IPS-NIHi7 (cell line): ENCODE data around the gene NCOA1.
"Not testable (repeated sequence)": the region's sequence is repeated elsewhere in the genome, so short reads cannot be mapped to it uniquely, and the experiment has no call there.

Experiments used
- DNase-seq: peaks from one replicate; pipeline ENCODE4 v3.0.0; 2012; ENCODE audit warnings: mixed read lengths; ENCODE audit errors: extremely low spot score

NCOA1 gene

DNA sequence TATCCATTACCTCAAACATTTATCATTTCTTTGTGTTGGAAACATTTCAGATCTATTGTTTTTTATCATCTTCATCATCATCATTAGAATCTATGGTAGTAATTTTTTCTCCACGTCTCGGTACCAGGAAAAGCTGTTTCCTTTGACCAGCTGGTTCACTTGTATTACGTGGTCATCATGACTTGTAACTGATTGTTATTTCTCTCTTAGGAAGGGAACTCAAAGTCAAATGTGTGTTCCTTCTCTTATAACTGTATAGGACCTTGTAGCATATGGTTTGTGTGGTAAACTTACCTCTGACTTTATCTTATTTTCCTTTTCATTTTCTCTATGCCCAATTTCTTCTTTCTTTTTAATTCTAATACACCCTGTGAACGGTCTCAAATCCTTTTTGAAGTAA, 16.5 kb downstream of the NCOA1 start:
- DNase-seq = no peak

DNA sequence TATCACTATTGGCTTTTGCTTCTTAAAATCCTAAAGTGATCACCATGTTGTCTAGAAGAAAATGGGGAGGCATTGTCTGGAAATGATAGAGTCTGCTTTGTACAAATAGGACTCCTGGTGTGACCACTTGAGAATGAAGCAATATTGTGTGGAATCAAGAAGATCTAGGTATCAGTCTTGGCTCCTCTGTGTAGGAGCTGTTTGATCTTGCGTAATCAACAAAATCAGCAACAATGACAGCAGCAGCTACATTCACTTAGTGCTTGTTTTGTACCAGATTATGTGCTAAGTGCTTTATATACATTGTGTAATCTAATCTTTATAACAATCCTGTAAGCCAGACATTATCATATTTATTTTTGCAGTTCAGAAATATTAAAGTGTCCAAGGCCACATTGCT, 17.8 kb downstream of the NCOA1 start:
- no peak for DNase-seq

DNA sequence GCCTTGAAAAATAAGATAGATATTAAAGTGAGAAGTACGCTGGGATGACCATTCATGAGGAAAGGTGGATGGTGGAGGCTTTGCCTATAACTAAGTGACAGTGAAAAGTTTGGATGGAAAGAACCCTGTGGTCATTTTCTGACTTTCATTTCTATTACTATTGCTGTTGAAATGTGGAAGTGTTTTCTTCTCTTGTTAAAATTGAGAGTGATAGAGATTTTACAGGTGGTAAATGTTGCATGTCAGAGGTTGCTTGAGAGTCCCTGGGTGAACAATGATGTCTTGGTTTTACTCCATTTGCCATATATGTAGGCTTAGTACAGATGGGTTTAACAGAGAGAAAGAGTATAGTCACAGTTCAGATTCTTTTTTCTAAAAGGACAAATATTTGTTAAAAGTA, 18.4 kb downstream of the NCOA1 start:
- DNase-seq = no peak

DNA sequence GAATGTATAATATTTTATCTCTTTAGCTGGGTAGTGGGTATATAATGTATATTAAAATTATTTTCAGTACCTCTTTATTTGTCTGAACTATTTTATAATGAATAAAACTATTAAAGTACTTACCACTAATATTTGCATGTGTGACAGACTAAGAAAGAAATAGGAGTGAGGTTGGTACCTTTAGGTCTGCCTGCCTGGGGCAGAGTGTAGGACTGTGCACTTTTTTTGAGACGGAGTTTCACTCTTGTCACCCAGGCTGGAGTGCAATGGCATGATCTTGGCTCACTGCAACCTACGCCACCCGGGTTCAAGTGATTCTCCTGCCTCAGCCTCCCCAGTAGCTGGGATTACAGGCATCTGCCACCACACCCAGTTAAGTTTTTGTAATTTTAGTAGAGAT, 18.8 kb downstream of the NCOA1 start:
- no peak for DNase-seq

DNA sequence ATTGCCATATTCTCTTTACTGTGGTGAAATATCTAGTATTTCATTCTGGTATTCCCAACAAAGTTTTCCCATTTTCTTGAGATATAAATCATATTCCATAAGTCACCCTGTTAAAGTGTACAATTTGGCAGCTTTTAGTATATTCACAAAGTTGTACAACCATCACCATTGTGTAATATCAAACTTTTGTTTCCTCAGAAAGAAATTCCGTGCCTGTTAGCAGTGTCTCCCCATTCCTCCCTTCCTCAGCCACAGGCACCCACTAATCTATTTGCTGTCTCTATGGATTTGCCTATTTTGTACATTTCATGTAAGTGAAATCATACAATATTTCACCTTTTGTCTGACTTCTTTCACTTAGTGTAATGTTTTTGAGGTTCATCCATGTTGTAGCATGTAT, 19.7 kb downstream of the NCOA1 start:
- DNase-seq = no peak

DNA sequence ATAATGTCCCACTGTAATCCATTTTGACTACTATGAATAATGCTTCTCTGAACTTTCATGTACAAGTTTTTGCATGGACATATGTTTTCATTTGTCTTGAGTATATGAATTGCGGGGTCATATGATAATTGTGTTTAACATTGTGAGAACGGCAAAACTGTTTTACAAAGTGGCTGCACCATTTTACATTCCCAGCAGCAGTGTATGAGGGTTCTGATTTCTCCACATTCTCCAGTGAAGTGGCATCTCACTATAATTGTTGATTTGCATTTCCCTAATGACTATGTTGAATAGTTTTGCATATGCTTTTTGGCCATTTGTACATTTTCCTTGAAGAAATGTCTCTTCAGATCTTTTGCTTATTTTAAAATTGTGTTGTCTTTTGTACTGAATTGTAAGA, 20.1 kb downstream of the NCOA1 start:
- DNase-seq = no peak

DNA sequence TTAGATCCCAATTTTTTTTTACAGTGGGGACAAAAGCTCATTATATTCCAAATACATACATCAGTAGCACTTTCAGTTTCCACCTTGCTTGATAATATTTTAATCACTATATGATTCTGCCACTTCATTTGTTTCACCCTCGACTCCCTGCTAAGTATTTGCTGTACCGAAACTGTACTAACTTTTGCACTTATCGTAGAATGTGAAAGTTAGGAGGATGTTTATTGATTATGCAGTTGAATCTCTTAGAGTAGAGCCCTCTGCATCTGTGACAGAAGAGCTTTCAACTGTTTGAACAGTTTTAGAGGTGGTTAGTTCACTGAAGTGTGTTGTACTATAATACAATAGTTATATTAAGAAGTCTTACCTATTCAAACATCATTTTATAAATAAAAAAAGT, 20.8 kb downstream of the NCOA1 start:
- no peak for DNase-seq

DNA sequence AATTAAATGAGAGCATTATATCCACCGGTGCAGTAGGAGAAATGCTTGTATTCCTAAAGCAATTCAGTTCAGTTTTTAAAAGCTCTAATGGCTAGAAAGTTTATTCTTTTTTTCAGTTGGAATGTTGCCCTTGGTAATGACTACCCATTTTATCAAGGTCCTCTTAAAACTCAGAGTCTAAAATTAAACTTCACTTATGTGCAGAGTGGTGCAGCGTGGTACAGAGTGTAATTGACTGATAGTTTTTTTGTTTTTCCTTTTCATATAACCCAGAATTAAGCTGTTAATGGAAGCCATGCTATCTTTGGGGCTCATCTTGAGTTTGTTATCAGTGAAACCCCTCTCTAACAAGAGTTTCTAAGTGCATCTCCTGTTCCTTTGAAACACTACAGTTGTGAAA, 21.4 kb downstream of the NCOA1 start:
- no peak for DNase-seq

DNA sequence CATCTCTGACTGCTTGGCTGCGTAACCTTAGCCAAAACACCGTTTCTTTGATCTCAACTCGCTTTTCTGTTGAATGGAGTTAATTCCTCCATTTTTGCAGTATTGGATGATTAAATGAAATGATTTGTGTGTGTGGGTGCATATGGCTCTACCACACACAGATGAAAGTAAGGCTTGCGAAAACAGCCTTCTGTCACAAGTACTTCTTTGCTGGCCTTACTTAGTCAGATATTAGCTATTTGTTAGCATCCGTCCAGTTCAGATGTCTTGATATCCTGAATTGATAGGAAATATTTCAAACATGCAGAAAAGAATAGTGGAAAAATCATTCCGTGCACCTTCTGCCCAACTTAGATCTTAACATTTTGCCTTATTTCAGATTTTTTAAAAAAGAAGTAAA, 21.8 kb downstream of the NCOA1 start:
- no peak for DNase-seq

DNA sequence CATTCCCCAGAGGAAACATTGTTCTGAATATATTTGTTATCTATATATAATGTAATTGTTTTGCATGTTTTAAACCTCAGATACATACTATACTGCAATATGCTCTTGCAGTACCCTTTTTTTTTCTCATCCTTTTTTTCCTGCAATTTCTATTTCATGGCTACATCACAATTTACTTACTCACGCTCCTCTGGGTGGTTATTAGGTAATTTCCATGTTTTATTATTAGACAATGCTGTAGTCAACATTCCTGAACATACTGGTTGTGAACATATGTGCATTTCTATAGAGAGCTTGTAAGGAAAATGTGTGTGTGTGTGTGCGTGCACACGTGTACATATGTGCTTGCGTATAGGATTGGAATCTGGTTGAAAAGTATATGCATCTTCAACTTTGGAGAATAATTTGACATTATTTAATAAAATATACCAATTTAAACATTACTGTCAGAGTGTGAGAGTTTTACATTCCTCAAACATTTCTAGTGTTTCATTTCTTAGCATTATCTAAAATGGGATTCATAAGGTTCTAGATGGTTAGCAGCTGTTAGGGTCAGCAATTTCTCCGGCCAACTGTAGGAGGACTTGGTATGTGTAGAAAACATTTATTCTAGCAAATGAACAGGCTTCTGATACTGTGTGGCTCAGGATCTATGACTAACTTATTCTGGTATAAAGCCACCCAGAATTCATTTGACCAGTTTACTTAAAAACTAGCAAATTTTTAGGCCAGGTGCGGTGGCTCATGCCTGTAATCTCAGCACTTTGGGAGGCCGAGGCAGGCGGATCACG, 22.4 kb downstream of the NCOA1 start:
- no peak for DNase-seq

DNA sequence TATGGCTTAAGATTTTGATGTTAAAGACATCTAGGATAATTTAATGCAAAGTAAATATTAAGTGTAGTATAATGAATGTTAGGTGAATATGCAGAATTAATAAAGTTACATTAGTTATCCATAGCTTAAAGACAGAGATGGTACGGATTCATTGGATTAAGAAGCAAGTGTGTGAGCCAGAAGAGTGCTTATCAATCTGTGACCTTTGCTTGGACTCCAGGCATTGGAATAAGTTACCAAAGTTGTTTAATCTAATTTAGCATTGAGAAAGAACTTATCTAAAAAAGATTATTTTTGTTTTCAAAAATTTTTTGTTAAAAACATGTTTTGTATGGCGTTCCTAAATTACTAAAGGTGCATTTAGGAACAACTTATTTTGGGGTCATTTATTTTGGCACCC, 23.8 kb downstream of the NCOA1 start:
- no peak for DNase-seq

DNA sequence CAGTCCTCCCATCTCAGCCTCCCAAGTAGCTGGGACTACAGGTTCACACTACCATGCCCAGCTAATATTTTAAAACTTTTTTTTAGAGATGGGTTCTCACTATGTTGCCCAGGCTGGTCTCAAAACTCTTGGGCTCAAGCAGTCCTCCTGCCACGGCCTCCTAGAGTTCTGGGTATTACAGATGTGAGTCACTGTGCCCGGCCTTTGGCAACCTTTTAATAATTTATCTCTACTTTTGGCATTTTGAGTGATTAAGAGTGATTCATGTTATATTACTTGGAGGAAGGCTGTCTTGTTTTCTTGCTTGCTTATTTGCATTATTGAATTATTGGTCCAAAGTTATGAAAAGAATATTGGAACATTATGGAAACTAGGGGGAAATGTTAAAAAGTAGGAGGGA, 24.3 kb downstream of the NCOA1 start:
- DNase-seq = no peak

DNA sequence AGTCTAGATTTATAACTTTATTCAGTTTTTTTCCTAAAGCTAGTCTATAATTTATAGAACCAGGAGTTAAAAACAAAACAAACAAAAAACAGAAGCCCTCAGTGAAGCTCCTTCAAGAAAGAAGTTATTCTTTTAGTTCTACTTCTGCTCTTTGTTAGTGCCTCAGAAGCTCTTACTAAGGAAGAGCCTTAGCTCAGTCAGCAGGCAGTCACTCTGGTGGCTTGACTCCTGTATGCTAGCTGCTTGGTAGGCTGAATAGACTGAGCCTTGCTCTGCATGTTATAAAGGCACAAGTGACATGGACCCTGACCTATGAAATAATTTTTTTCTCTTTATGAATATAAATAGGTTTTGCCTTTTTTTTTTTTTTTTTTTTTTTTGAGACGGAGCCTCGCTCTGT, 24.8 kb downstream of the NCOA1 start:
- DNase-seq = peak; percentile 22

DNA sequence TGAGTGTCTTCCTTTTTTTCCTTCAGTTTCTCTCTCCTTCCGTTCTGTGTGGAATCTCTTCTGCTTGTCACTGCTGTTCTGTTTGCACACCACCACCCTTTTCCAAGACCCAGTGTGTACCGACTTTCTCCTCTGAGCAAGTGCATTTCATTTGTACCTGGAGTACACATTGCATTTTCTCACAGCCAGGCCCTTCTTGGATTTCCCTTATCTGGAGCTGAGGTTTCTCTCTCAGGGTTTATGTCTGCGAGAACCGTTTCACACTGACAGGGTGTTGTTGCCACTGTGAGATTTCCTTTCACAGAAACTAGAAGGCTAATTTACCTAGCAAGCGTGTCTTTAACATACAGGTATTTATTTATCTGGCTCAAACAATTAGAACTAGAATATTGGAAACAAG, 26.2 kb downstream of the NCOA1 start:
- no peak for DNase-seq

DNA sequence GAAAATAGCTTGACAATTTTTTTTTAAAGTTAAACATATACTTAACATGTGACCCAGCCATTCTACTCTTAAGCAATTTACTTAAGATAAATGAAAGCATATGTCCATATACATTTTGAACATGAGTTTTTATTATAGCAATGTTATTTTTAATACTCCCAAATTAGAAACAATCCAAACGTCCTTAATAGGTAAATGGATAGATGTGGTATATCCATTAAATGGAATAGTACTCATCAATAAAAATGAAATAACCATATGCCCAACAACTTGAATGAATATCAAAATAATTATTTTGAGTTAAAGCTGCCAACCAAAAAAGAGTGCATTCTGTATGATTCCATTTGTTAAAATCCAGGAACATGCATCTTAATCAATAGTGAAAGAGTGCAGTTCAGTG, 29.1 kb downstream of the NCOA1 start:
- DNase-seq = no peak

DNA sequence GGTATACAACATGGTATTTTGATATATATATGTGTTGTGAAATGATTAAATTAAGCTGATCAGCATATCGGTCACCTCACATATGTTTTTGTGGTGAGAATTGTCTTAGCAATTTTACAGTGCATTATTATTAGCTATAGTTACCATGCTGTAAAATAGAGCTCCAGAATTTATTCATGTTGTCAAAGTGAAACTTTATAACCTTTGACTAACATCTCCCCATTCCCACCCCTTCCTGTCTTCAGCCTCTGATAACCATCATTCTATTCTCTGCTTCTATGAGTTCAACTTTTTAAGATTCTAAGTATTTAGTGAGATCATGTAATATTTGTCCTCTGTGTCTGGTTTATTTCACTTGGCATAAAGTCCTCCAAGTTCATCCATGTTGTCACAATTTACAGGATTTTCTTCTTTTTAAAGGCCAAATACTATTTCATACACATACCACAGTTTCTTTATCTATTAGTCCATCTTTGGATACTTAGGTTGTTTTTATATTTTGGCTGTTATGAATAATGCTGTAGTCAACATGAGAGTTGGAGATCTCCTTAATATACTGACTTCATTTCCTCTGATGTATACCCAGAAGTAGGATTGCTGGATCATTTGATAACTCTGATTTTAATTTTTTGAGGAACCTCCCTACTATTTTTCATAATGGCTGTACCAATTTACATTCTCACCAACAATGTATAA, 30.3 kb downstream of the NCOA1 start:
- no peak for DNase-seq

DNA sequence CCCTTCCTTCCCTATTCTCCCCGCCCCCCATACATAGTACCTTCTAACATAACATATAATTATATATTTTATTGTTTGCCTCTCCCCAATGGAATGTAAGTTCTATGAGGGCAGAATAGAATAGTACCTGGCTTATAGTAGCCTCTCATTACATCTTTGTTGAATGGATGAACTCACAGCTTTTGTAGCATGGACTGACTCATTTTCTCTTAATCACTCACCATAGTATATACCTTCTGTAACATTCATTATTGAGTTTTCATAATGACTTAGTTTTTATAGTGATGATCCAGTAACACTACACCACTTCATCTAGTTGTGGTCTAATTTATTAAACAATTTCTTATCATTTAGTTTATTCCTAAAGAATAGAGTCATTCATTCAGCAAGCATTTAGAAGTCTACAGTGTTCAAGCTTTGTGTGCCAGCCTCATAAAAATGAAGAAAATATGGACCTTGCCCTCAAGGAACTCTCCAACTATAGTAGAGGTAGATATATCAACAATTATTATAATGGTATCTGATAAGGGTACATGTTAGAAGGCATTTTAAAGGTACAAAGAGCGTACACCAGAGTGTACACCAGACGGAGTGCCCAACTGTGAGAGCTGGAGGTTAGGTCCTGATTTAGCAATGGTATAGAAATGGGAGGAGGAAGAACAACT, 31.1 kb downstream of the NCOA1 start:
- no peak for DNase-seq

DNA sequence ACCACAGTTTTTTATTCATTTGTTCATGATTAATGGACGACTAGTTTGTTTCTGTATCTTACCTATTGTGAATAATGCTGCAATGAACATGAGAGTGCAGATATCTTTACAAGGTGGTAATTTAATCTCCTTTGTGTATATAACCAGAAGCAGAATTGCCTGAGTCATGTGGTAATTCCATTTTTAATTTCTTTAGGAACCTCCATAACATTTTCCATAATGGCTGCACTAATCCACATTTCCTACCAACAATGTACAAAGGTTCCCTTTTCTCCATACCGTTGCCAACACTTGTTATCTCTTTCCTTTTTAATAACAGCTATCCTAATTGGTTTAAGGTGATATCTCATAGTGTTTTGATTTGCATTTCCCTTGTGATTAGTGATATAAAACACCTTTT, 36.5 kb downstream of the NCOA1 start:
- DNase-seq = no peak

DNA sequence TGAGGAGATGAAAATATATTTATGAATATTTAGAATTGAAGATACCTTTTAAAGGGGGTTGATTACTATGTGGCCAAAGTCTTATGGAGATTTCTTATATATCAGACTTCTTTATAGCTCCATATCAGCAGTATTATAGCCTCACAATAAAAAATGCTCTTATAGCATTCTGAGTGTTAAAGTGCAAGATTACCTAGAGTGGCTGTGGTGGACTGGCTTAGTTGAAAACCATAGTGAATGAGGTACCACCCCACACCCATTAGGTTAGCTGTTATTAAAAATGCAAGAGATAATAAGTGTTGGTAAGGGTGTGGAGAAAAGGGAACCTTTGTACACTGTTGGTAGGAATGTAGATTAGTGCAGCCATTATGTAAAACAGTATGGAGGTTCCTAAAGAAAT, 39.7 kb downstream of the NCOA1 start:
- no peak for DNase-seq

DNA sequence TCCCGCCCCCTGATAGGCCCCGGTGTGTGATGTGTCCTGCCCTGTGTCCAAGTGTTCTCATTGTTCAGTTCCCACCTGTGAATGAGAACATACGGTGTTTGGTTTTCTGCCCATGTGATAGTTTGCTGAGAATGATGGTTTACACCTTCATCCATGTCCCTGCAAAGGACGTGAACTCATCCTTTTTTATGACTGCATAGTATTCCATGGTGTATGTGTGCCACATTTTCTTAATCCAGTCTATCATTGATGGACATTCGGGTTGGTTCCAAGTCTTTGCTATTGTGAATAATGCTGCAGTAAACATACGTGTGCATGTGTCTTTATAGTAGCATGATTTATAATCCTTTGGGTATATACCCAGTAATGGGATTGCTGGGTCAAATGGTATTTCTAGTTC, 40.6 kb downstream of the NCOA1 start:
- DNase-seq = not testable (repeated sequence)

DNA sequence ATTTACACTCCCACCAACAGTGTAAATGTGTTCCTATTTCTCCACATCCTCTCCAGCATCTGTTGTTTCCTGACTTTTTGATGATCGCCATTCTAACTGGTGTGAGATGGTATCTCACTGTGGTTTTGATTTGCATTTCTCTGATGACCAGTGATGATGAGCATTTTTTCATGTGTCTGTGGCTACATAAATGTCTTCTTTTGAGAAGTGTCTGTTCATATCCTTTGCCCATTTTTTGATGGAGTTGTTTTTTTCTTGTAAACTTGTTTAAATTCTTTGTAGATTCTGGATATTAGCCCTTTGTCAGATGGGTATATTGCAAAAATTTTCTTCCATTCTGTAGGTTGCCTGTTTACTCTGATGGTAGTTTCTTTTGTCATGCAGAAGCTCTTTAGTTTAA, 41.0 kb downstream of the NCOA1 start:
- not testable (repeated sequence) for DNase-seq

DNA sequence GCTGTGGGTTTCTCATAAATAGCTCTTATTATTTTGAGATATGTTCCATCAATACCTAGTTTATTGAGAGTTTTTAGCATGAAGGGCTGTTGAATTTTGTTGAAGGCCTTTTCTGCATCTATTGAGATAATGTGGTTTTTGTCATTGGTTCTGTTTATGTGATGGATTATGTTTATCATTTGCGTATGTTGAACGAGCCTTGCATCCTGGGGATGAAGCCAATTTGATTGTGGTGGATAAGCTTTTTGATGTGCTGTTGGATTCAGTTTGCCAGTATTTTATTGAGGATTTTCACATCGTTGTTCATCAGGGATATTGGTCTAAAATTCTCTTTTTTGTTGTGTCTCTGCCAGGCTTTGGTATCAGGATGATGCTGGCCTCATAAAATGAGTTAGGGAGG, 42.5 kb downstream of the NCOA1 start:
- not testable (repeated sequence) for DNase-seq

DNA sequence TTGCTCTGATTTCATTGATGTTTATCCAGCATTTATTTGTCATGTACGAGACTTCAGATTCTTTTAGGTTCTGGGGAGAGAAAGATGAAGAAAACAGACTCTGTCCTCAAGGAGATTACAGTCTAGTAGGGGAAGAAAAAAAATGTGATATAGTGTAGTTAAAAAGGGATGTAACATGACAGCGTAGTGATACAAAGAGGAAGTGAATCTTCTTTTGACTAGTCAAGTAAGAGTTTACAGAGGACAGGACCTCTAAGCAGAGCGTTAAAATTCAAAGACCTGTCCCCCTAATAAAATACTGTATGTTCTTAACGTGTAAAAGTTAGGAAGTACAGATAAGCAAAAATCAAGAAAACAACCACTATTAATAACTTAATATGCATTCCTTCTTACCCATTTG, 47.7 kb downstream of the NCOA1 start:
- no peak for DNase-seq
